HepG2 (cell line): ENCODE measurements around the gene NRL. TPM values are rescaled to one million over a fixed set of nuclear protein-coding genes. Genes with fewer than 3 reads are reported as not detected.
A peak's percentile ranks its signal among the peaks of the same experiment; 100 is the strongest.

Source experiments
- BRCA1 ChIP-seq: sonication (generic); formaldehyde crosslinking; IDR thresholded peaks from 2 replicates; pipeline ENCODE4 v1.4.0; 2020; ENCODE audit warnings: missing genetic modification reagents
- CCAR2 ChIP-seq: fragments of 200-400 bp; formaldehyde crosslinking; optimal IDR thresholded peaks from 2 replicates; pipeline ENCODE3; 2018; ENCODE audit warnings: low read depth, mild to moderate bottlenecking, low read length, moderate library complexity
- CENPT ChIP-seq: sonication (generic); formaldehyde crosslinking; IDR thresholded peaks from 2 replicates; pipeline ENCODE4 v1.8.0; 2022; ENCODE audit warnings: low read depth, mild to moderate bottlenecking, moderate library complexity, missing genetic modification reagents
- FLYWCH1 ChIP-seq: sonication (generic); formaldehyde crosslinking; IDR thresholded peaks from 2 replicates; pipeline ENCODE4 v1.8.1; 2023; ENCODE audit warnings: mild to moderate bottlenecking, missing genetic modification reagents
- FOXK1 ChIP-seq: sonication (generic); formaldehyde crosslinking; IDR thresholded peaks from 2 replicates; pipeline ENCODE4 v1.4.0; 2020; ENCODE audit warnings: low read depth, missing genetic modification reagents, borderline replicate concordance
- FOXM1 ChIP-seq: sonication (generic); formaldehyde crosslinking; IDR thresholded peaks from 2 replicates; pipeline ENCODE4 v1.5.0; 2020; ENCODE audit warnings: missing genetic modification reagents
- HINFP ChIP-seq: sonication (generic); formaldehyde crosslinking; IDR thresholded peaks from 2 replicates; pipeline ENCODE4 v1.4.0; 2020; ENCODE audit warnings: low read depth, mild to moderate bottlenecking, missing genetic modification reagents
- HOXD1 ChIP-seq: sonication (generic); formaldehyde crosslinking; IDR thresholded peaks from 2 replicates; pipeline ENCODE4 v1.5.0; 2020; ENCODE audit warnings: missing genetic modification reagents
- KLF11 ChIP-seq: IDR thresholded peaks from 2 replicates; pipeline ENCODE4 v1.6.1; 2016; ENCODE audit warnings: missing compliant biosample characterization
- MIER3 ChIP-seq: IDR thresholded peaks from 2 replicates; pipeline ENCODE4 v1.6.1; 2016; ENCODE audit warnings: missing compliant biosample characterization, borderline replicate concordance
- PHF21A ChIP-seq: sonication (generic); formaldehyde crosslinking; IDR thresholded peaks from 2 replicates; pipeline ENCODE4 v1.5.0; 2020; ENCODE audit warnings: mild to moderate bottlenecking, missing genetic modification reagents
- RARG ChIP-seq: sonication (generic); formaldehyde crosslinking; IDR thresholded peaks from 2 replicates; pipeline ENCODE4 v1.4.0; 2020; ENCODE audit warnings: low read depth, mild to moderate bottlenecking, missing genetic modification reagents
- RBAK ChIP-seq: sonication (generic); formaldehyde crosslinking; IDR thresholded peaks from 2 replicates; pipeline ENCODE4 v1.5.1; 2020; ENCODE audit warnings: mild to moderate bottlenecking, missing genetic modification reagents
- SP5 ChIP-seq: IDR thresholded peaks from 2 replicates; pipeline ENCODE4 v1.6.1; 2016; ENCODE audit warnings: low read depth, borderline replicate concordance
- THYN1 ChIP-seq: sonication (generic); formaldehyde crosslinking; IDR thresholded peaks from 2 replicates; pipeline ENCODE4 v1.8.1; 2023; ENCODE audit warnings: low read depth, mild to moderate bottlenecking, moderate library complexity, missing genetic modification reagents, borderline replicate concordance
- ZKSCAN5 ChIP-seq: sonication (generic); formaldehyde crosslinking; IDR thresholded peaks from 2 replicates; pipeline ENCODE4 v1.5.1; 2020; ENCODE audit warnings: mild to moderate bottlenecking, missing genetic modification reagents
- ZNF138 ChIP-seq: sonication (generic); formaldehyde crosslinking; IDR thresholded peaks from 2 replicates; pipeline ENCODE4 v1.5.0; 2020; ENCODE audit warnings: mild to moderate bottlenecking, low read depth, missing genetic modification reagents
- ZNF292 ChIP-seq: sonication (generic); formaldehyde crosslinking; IDR thresholded peaks from 2 replicates; pipeline ENCODE4 v1.8.1; 2022; ENCODE audit warnings: mild to moderate bottlenecking, low read depth, missing genetic modification reagents, borderline replicate concordance
- ZNF430 ChIP-seq: sonication (generic); formaldehyde crosslinking; IDR thresholded peaks from 2 replicates; pipeline ENCODE4 v1.9.0; 2021; ENCODE audit warnings: mild to moderate bottlenecking, missing genetic modification reagents
- ZNF768 ChIP-seq: sonication (generic); formaldehyde crosslinking; IDR thresholded peaks from 2 replicates; pipeline ENCODE4 v1.4.0; 2020; ENCODE audit warnings: missing genetic modification reagents
- ZSCAN30 ChIP-seq: sonication (generic); formaldehyde crosslinking; IDR thresholded peaks from 2 replicates; pipeline ENCODE4 v1.5.0; 2020; ENCODE audit warnings: mild to moderate bottlenecking, missing genetic modification reagents
- polyA plus RNA-seq, 8 experiments: library from polyadenylated mRNA; depleted of rRNA in 3 of 8; stranded (reverse) in 7 of 8; unstranded in 1 of 8; fragments of >200 nt; fragmentation: Illumina TruSeq in 4 of 8; extraction: Trizol in 4 of 8; gene quantifications; 2 replicates each; pipeline versions ENCODE4 v1.2.1 to v1.2.3, GENCODE V29; 2011 to 2016; ENCODE audit warnings: low read depth in 4 of 8, missing spikeins in 1 of 8, mixed read lengths in 1 of 8; ENCODE audit not compliant: insufficient read depth in 1 of 8
- total RNA-seq, 5 experiments: library from RNA; depleted of rRNA; stranded (reverse); fragments of >200 nt; fragmentation: Illumina TruSeq; extraction: Trizol; gene quantifications; 2 replicates each; pipeline ENCODE4 v1.2.3, GENCODE V29; 2016; ENCODE audit warnings: low read depth in 1 of 5
- TF ChIP-seq, protein P1 (sequence below): sonication (generic); formaldehyde crosslinking; IDR thresholded peaks from 2 replicates; pipeline ENCODE4 v1.8.1; 2023; ENCODE audit warnings: mild to moderate bottlenecking, missing genetic modification reagents
- TF ChIP-seq, protein P2 (sequence below): sonication (generic); formaldehyde crosslinking; IDR thresholded peaks from 2 replicates; pipeline ENCODE4 v1.4.0; 2020; ENCODE audit warnings: missing genetic modification reagents, borderline replicate concordance

Gene NRL
- total and polyA plus RNA-seq, 2 of the 13 experiments (the other 11 are each of a cell fraction or from before 2014, with no cell fraction given), result 2.5 to 4.7 TPM

GRCh38 chr14:24051789-24052655 is 62.7 kb downstream of the NRL start, which contains the start of gene CARMIL3 (continued):
- TF ChIP-seq PHF21A (CRISPR knock-in tag), result peak; percentile 53; the same call in 1 of the 2 replicates
- TF ChIP-seq FOXK1, result peak; percentile 12; the same call in 1 of the 2 replicates
- TF ChIP-seq RBAK, result no peak
- TF ChIP-seq KLF11 (CRISPR knock-in tag), result no peak; the same call in 1 of the 2 replicates
- peak; percentile 83 for TF ChIP-seq BRCA1 (CRISPR knock-in tag)
- no peak for TF ChIP-seq CCAR2
- TF ChIP-seq ZKSCAN5, result no peak; the same call in 1 of the 2 replicates
- TF ChIP-seq HINFP (CRISPR knock-in tag), result peak; percentile 64
- TF ChIP-seq ZNF768 (CRISPR knock-in tag), result peak; percentile 56; the same call in 1 of the 2 replicates
- TF ChIP-seq ZNF430 (CRISPR knock-in tag), result peak; percentile 43
- no peak for TF ChIP-seq ZSCAN30
- TF ChIP-seq CENPT (CRISPR knock-in tag), result peak; percentile 72
- TF ChIP-seq FLYWCH1 (CRISPR knock-in tag), result no peak; the same call in none of the 2 replicates
- no peak for TF ChIP-seq THYN1 (CRISPR knock-in tag)
- TF ChIP-seq, protein P1, sequence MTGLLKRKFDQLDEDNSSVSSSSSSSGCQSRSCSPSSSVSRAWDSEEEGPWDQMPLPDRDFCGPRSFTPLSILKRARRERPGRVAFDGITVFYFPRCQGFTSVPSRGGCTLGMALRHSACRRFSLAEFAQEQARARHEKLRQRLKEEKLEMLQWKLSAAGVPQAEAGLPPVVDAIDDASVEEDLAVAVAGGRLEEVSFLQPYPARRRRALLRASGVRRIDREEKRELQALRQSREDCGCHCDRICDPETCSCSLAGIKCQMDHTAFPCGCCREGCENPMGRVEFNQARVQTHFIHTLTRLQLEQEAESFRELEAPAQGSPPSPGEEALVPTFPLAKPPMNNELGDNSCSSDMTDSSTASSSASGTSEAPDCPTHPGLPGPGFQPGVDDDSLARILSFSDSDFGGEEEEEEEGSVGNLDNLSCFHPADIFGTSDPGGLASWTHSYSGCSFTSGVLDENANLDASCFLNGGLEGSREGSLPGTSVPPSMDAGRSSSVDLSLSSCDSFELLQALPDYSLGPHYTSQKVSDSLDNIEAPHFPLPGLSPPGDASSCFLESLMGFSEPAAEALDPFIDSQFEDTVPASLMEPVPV (CRISPR knock-in tag), result peak; percentile 40; the same call in 1 of the 2 replicates
- TF ChIP-seq ZNF138 (CRISPR knock-in tag), result 0 out of 2 replicates have a peak, but pooled peaks have one; percentile 73
- peak; percentile 89 for TF ChIP-seq SP5 (CRISPR knock-in tag)
- TF ChIP-seq ZNF292 (CRISPR knock-in tag), result peak; percentile 45; the same call in 1 of the 2 replicates
- no peak for TF ChIP-seq RARG (CRISPR knock-in tag)
- no peak for TF ChIP-seq FOXM1 (CRISPR knock-in tag)
- TF ChIP-seq, protein P2, sequence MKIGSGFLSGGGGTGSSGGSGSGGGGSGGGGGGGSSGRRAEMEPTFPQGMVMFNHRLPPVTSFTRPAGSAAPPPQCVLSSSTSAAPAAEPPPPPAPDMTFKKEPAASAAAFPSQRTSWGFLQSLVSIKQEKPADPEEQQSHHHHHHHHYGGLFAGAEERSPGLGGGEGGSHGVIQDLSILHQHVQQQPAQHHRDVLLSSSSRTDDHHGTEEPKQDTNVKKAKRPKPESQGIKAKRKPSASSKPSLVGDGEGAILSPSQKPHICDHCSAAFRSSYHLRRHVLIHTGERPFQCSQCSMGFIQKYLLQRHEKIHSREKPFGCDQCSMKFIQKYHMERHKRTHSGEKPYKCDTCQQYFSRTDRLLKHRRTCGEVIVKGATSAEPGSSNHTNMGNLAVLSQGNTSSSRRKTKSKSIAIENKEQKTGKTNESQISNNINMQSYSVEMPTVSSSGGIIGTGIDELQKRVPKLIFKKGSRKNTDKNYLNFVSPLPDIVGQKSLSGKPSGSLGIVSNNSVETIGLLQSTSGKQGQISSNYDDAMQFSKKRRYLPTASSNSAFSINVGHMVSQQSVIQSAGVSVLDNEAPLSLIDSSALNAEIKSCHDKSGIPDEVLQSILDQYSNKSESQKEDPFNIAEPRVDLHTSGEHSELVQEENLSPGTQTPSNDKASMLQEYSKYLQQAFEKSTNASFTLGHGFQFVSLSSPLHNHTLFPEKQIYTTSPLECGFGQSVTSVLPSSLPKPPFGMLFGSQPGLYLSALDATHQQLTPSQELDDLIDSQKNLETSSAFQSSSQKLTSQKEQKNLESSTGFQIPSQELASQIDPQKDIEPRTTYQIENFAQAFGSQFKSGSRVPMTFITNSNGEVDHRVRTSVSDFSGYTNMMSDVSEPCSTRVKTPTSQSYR, result peak; percentile 81
- TF ChIP-seq MIER3, result peak; percentile 82; the same call in 1 of the 2 replicates
- TF ChIP-seq HOXD1, result peak; percentile 90
